Upper lobe of left lung (tissue), 6 donors: ENCODE results near the gene LMCD1. TPM values are rescaled to one million over a fixed set of nuclear protein-coding genes. Genes with fewer than 3 reads are reported as not detected.

Source experiments
- ATAC-seq, 2 donors: fragments of 200-7000 bp; cut with Tn5 transposase; one replicate each; pipeline ENCODE4 v1.9.1; 2022; ENCODE audit warnings: mild to moderate bottlenecking in 2 of 2, moderate library complexity in 2 of 2; ENCODE audit not compliant: low FRiP score in 2 of 2
- DNase-seq, 2 donors: peaks; one replicate each; pipeline ENCODE4 v3.0.0-alpha.2; 2019 to 2020
- H3K27ac ChIP-seq, 4 donors: fragments of 200-600 bp; sonication (generic); one replicate each; pipeline ENCODE4 v1.5.1; 2016 to 2019
- H3K27me3 ChIP-seq, 4 donors: fragments of 200-600 bp; sonication (generic); one replicate each; pipeline ENCODE4 v1.5.1; 2017 to 2019
- H3K36me3 ChIP-seq, 4 donors: fragments of 200-600 bp; sonication (generic); one replicate each; pipeline ENCODE4 v1.5.1; 2016 to 2019
- H3K4me1 ChIP-seq, 4 donors: fragments of 200-600 bp; sonication (generic); one replicate each; pipeline ENCODE4 v1.5.1; 2018 to 2019
- H3K4me3 ChIP-seq, 4 donors: fragments of 200-600 bp; sonication (generic); one replicate each; pipeline ENCODE4 v1.5.1; 2017 to 2019; ENCODE audit warnings: mild to moderate bottlenecking in 2 of 4, moderate library complexity in 1 of 4
- H3K9me3 ChIP-seq, 4 donors: fragments of 200-600 bp; sonication (generic); one replicate each; pipeline ENCODE4 v1.5.1; 2018 to 2019
- CTCF ChIP-seq, 6 experiments: fragments of 450-650 bp in 4 of 6; fragments of 200-600 bp in 2 of 6; sonication (generic) in 2 of 6; IDR thresholded peaks; one replicate each; pipeline ENCODE4 v1.5.1; 2016 to 2019; ENCODE audit warnings: antibody characterized with exemption in 6 of 6
- EP300 ChIP-seq, 4 donors: sonication (generic); formaldehyde crosslinking; IDR thresholded peaks; one replicate each; pipeline ENCODE4 v1.5.1; 2017; ENCODE audit warnings: antibody characterized with exemption in 4 of 4, control low read depth in 2 of 4
- POLR2A ChIP-seq, 4 donors: fragments of 450-650 bp; IDR thresholded peaks; one replicate each; pipeline ENCODE4 v1.5.1; 2016 to 2017; ENCODE audit warnings: antibody characterized with exemption in 4 of 4, mild to moderate bottlenecking in 2 of 4
- POLR2AphosphoS5 ChIP-seq, 2 donors: sonication (generic); formaldehyde crosslinking; IDR thresholded peaks; one replicate each; pipeline ENCODE4 v1.5.1; 2017; ENCODE audit warnings: antibody characterized with exemption in 2 of 2
- WGBS, 2 donors: methylation state at CpG; one replicate each; pipeline ENCODE4 v1.1.5; 2017 to 2018; 5-methylcytosine and 5-hydroxymethylcytosine counted together
- total RNA-seq, 6 donors: library from RNA; depleted of rRNA in 4 of 6; stranded (reverse); fragments of >200 nt in 4 of 6; gene quantifications; one replicate each; pipeline versions ENCODE4 v1.1.0 to v1.2.1, GENCODE V29; 2016 to 2021
- donor health status: DM: no; HTN: no; CAD: no; lungs with moderate emphysema.
- donor health status: DM: no; HTN: yes; CAD: no; lungs with severe emphysema.

The LMCD1 gene
- total RNA-seq, 6 donors from 2014 or later: 47.4 to 269 (median 118) TPM

DNA sequence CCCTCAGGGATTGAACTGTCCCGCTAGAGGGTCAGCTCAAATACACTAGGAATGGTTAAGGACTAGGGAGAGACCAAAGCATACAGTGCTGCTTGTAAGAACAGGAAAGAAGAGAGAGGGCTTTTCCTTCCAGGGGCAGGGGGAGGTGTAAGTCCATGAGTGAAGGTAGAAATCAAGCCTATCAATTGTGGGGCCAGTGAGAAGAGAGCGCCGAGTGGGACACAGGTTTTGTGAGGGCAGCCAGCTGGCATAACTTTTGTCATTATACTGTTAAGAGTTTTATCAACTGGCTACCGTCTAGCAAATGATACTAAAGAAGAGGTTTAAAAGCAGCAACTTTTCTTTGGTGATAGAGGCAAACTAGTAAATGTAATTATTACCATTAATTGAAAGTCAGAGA lies 45.0 kb downstream of the LMCD1 start:
- H3K4me3 ChIP-seq: no peak overlapping the region
- no peaks in the 10 kb centered on the region for H3K27me3 ChIP-seq
- peak overlapping the region in 1 of 4 donors; percentile 14 for H3K27ac ChIP-seq
- H3K4me1 ChIP-seq: peaks cover 0 to 17% (median 6%) of the 10 kb centered on the region in 4 donors
- H3K36me3 ChIP-seq: peaks cover 3 to 77% (median 26%) of the 10 kb centered on the region in 4 donors
- TF ChIP-seq POLR2A (IDR thresholded peaks at IDR 0.05): no peak
- TF ChIP-seq EP300 (IDR thresholded peaks at IDR 0.05): no peak
- no peaks in the 10 kb centered on the region for H3K9me3 ChIP-seq
- DNase-seq: no peak
- ATAC-seq: no peak
- WGBS, 2 donors: 72 to 77% methylated on average over 4 of the region's 4 CpGs

- no peaks in the 10 kb centered on the region for H3K27me3 ChIP-seq
- ATAC-seq: no peak
- no peak overlapping the region for H3K4me3 ChIP-seq
- peak overlapping the region in 2 of 4 donors; percentile 12 to 14 for H3K27ac ChIP-seq
- TF ChIP-seq POLR2AphosphoS5 (IDR thresholded peaks at IDR 0.05) (no peak), CTCF (IDR thresholded peaks at IDR 0.05) (no peak), POLR2A (IDR thresholded peaks at IDR 0.05) (no peak), EP300 (IDR thresholded peaks at IDR 0.05) (no peak)
- WGBS, 2 donors: 90 to 95% methylated on average over 17 of the region's 17 CpGs
- peaks cover 0 to 16% (median 3%) of the 10 kb centered on the region in 4 donors for H3K4me1 ChIP-seq
- H3K36me3 ChIP-seq: peaks cover 3 to 83% (median 29%) of the 10 kb centered on the region in 4 donors
- DNase-seq: peak in 1 of 2 donors; percentile 43
- H3K9me3 ChIP-seq: no peaks in the 10 kb centered on the region
These were observed 47.1 kb downstream of the LMCD1 start for GRCh38 chr3:8548502-8549275.

DNA sequence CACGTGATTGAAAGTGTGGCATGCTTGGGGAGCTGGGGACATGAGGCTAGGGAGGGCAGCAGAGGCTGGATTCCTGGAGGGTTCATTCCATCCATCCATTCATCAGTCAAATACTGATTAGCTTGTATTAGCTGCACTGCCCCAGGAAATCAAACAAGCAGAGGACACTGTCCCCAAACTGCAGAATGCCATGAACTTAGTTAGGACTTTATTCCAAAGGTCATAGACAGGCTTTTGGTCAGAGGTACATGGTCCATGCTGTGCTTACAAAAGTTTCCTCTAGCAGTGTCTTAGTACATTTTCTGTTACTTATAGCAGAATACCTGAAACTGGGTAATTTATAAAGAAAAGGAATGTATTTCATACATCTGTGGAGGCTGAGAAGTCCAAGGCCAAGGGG lies 47.7 kb downstream of the LMCD1 start:
- ATAC-seq (no peak), DNase-seq (no peak)
- Histone ChIP-seq H3K27me3 (no peaks in the 10 kb centered on the region), H3K27ac (peak overlapping the region in 2 of 4 donors; percentile 13 to 14), H3K4me3 (no peak overlapping the region), H3K36me3 (peaks cover 3 to 83% (median 28%) of the 10 kb centered on the region in 4 donors), H3K9me3 (no peaks in the 10 kb centered on the region), H3K4me1 (peaks cover 4 to 19% (median 5%) of the 10 kb centered on the region in 4 donors)
- WGBS, 2 donors: 63 to 64% methylated on average over 1 of the region's 1 CpG
- TF ChIP-seq EP300 (IDR thresholded peaks at IDR 0.05) (no peak), POLR2AphosphoS5 (IDR thresholded peaks at IDR 0.05) (no peak), CTCF (IDR thresholded peaks at IDR 0.05) (no peak), POLR2A (IDR thresholded peaks at IDR 0.05) (no peak)

DNA sequence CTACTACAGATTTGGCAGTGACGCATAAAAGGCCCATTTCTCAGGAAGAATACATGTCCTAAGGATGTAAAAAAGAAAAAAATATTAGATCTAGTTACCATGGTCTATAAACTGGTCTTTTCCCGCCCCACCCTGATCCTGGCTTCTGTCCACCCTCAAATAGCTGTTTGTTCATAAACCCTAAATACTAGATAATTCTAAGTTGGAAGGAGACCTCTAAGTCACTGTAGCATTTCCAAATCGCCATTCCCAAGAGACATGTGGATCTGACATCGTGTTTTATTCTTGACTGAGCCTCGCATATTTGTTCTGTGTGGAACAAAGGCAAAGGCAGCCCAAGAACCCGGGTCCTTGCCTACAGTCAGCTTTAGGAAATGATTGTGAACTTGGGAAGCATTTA lies 49.0 kb downstream of the LMCD1 start:
- TF ChIP-seq POLR2A (IDR thresholded peaks at IDR 0.05) (no peak), EP300 (IDR thresholded peaks at IDR 0.05) (no peak), CTCF (IDR thresholded peaks at IDR 0.05) (no peak), POLR2AphosphoS5 (IDR thresholded peaks at IDR 0.05) (no peak)
- Histone ChIP-seq H3K4me1 (peaks cover 8 to 20% (median 12%) of the 10 kb centered on the region in 4 donors), H3K36me3 (peaks cover 3 to 87% (median 28%) of the 10 kb centered on the region in 4 donors), H3K27ac (peak overlapping the region in 3 of 4 donors; percentile 13 to 26 (median 13)), H3K27me3 (no peaks in the 10 kb centered on the region), H3K4me3 (no peak overlapping the region), H3K9me3 (no peaks in the 10 kb centered on the region)
- WGBS, 2 donors: 80 to 86% methylated on average over 6 of the region's 6 CpGs
- ATAC-seq: peak in 1 of 2 donors; percentile 61
- no peak for DNase-seq

DNA sequence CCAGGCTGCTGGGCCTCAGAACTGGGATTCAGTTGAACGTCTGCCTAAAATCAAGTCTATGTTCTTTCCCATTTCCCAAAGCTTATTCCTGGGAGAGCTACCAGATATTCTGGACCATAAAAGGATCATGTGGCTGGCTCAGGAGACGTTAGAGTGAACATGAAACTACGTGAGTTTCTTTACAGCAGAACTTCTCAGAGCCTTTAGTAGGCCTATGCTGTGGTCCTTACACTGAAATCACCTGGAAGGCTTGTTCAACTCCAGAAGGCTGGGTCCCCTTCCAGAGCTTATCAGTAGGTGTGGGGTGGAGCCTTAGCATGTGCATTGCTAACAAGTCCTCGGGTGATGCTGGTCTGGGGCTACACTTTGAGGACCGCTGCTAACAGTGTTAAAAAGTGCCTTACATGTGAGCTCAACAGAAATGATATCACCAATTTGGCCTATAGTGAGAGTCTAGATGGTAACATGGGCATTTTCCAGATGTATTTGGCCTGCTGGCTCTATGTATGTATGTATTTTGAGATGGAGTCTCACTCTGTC lies 50.7 kb downstream of the LMCD1 start:
- TF ChIP-seq POLR2AphosphoS5 (IDR thresholded peaks at IDR 0.05): no peak
- no peak for TF ChIP-seq POLR2A (IDR thresholded peaks at IDR 0.05)
- TF ChIP-seq CTCF (IDR thresholded peaks at IDR 0.05): no peak
- TF ChIP-seq EP300 (IDR thresholded peaks at IDR 0.05): no peak
- Histone ChIP-seq H3K27me3 (no peaks in the 10 kb centered on the region), H3K4me3 (no peak overlapping the region), H3K9me3 (no peaks in the 10 kb centered on the region), H3K4me1 (peaks cover 18 to 36% (median 22%) of the 10 kb centered on the region in 4 donors), H3K36me3 (peaks cover 3 to 82% (median 26%) of the 10 kb centered on the region in 4 donors), H3K27ac (peak overlapping the region in 3 of 4 donors; percentile 24 to 59 (median 45))
- DNase-seq: no peak
- no peak for ATAC-seq
- WGBS, 2 donors: 75 to 86% methylated on average over 5 of the region's 5 CpGs
